SK-N-SH (cell line): ENCODE results near the gene COBL.

ENCODE experiments used
- CTCF ChIP-seq: fragments of 200-600 bp; sonication (generic); IDR thresholded peaks from 2 replicates; pipeline ENCODE4 v1.6.1; 2017; ENCODE audit warnings: antibody characterized with exemption, mild to moderate bottlenecking, moderate library complexity
- EZH2phosphoT487 ChIP-seq: fragments of 200-600 bp; sonication (generic); IDR thresholded peaks from 2 replicates; pipeline ENCODE4 v1.6.1; 2017; ENCODE audit warnings: low read depth, mixed run types, mild to moderate bottlenecking, antibody characterized with exemption, moderate library complexity, borderline replicate concordance
- GABPA ChIP-seq: IDR thresholded peaks from 2 replicates; pipeline ENCODE4 v1.4.0; 2012; ENCODE audit warnings: low read depth, mild to moderate bottlenecking
- GATA2 ChIP-seq: sonication (generic); formaldehyde crosslinking; IDR thresholded peaks from 2 replicates; pipeline ENCODE4 v1.5.0; 2020; ENCODE audit warnings: mild to moderate bottlenecking, missing genetic modification reagents
- MXI1 ChIP-seq: IDR thresholded peaks from 2 replicates; pipeline ENCODE4 v1.6.1; 2012; ENCODE audit warnings: mild to moderate bottlenecking, low read depth, low read length, improper control_type of control experiment
- POLR2AphosphoS5 ChIP-seq: IDR thresholded peaks from 2 replicates; pipeline ENCODE4 v1.6.1; 2012; ENCODE audit warnings: low read depth, low read length
- RAD21 ChIP-seq: IDR thresholded peaks from 2 replicates; pipeline ENCODE4 v1.6.1; 2012; ENCODE audit warnings: mild to moderate bottlenecking, low read length
- RFX5 ChIP-seq: IDR thresholded peaks from 2 replicates; pipeline ENCODE4 v1.6.1; 2012; ENCODE audit warnings: mild to moderate bottlenecking, improper control_type of control experiment, low read length
- YY1 ChIP-seq: IDR thresholded peaks from 2 replicates; pipeline ENCODE4 v1.4.0; 2012; ENCODE audit warnings: low read depth, mild to moderate bottlenecking
- ZBTB33 ChIP-seq: IDR thresholded peaks from 2 replicates; pipeline ENCODE4 v1.4.0; 2012; ENCODE audit warnings: low read depth, borderline replicate concordance

- TF ChIP-seq RAD21 (no peak), CTCF (no peak), RFX5 (no peak), GATA2 (no peak), GABPA (no peak), MXI1 (no peak), ZBTB33 (no peak), EZH2phosphoT487 (no peak), POLR2AphosphoS5 (no peak), YY1 (no peak)
Observed at GRCh38 chr7:51300762-51301674, 15.6 kb downstream of the COBL start.
